ENCODE results near the gene MAG.

GRCh38 chr19:35320065-35320713 lies 28.2 kb downstream of the MAG start:
- TF ChIP-seq POLR2A (IDR thresholded peaks at IDR 0.05) (no peak), CTCF (IDR thresholded peaks at IDR 0.05) (no peak)

Measured in uterus (tissue), 2 donors.